Activated CD8-positive, alpha-beta T cell treated with anti-CD3 and anti-CD28 coated beads for 36 hours (primary cell): ENCODE measurements around the gene DCDC2C. TPM values are rescaled to one million over a fixed set of nuclear protein-coding genes. Genes with fewer than 3 reads are reported as not detected.

ENCODE experiments used
- ATAC-seq: fragments of 200-7000 bp; cut with Tn5 transposase; one replicate; pipeline ENCODE4 v1.10.0; 2021; ENCODE audit warnings: mild to moderate bottlenecking, moderate library complexity
- CTCF ChIA-PET: fragments of 350-600 bp; sonication (Branson Sonifier 250); formaldehyde crosslinking; loops from one replicate; lab custom pipeline; 2021; ENCODE audit warnings: antibody characterized with exemption; lab: Charles Lee
- POLR2A ChIA-PET: fragments of 350-600 bp; sonication (Branson Sonifier 250); formaldehyde crosslinking; loops from one replicate; lab custom pipeline; 2021; ENCODE audit warnings: antibody characterized with exemption; lab: Charles Lee
- DNase-seq: peaks from one replicate; pipeline ENCODE4 v3.0.0-alpha.2; 2020
- H3K27ac Mint-ChIP-seq: one replicate; pipeline ENCODE4 v1.8.0; 2021; ENCODE audit warnings: mild to moderate bottlenecking, mixed read lengths
- H3K27me3 Mint-ChIP-seq: one replicate; pipeline ENCODE4 v1.8.0; 2021; ENCODE audit warnings: mixed read lengths
- H3K36me3 Mint-ChIP-seq: one replicate; pipeline ENCODE4 v1.8.0; 2021; ENCODE audit warnings: low read depth, mixed read lengths
- H3K4me1 Mint-ChIP-seq: one replicate; pipeline ENCODE4 v1.8.0; 2021; ENCODE audit warnings: low read depth, mixed read lengths
- H3K4me3 Mint-ChIP-seq: one replicate; pipeline ENCODE4 v1.8.0; 2021; ENCODE audit warnings: mild to moderate bottlenecking, moderate library complexity, mixed read lengths
- H3K9me3 Mint-ChIP-seq: one replicate; pipeline ENCODE4 v1.8.0; 2021; ENCODE audit warnings: mixed read lengths
- CTCF ChIP-seq: fragments of 200-600 bp; IDR thresholded peaks from one replicate; pipeline ENCODE4 v1.8.0; 2022; ENCODE audit warnings: antibody characterized with exemption, mild to moderate bottlenecking
- intact Hi-C: fragments of 100-400 bp; cut with micrococcal nuclease; formaldehyde crosslinking; loops from one replicate; pipeline ENCODE4 v1.10.0; 2022
- total RNA-seq, 2 experiments: library from RNA; stranded (reverse); gene quantifications; one replicate each; pipeline ENCODE4 v1.2.3, GENCODE V29; 2021

DCDC2C gene
- total RNA-seq, 2 experiments from 2014 or later = not detected

- no peak for TF ChIP-seq CTCF
- peaks cover 5% of the 10 kb centered on the region for H3K27me3 Mint-ChIP-seq
These were observed 42.5 kb downstream of the DCDC2C start for GRCh38 chr2:3745920-3746319.

GRCh38 chr2:3747032-3747654 lies 43.8 kb downstream of the DCDC2C start:
- TF ChIP-seq CTCF = no peak
- Mint-ChIP-seq H3K27me3 (peaks cover 9% of the 10 kb centered on the region), H3K4me1 (no peaks in the 10 kb centered on the region), H3K9me3 (no peaks in the 10 kb centered on the region), H3K36me3 (no peaks in the 10 kb centered on the region), H3K27ac (no peak overlapping the region), H3K4me3 (no peak overlapping the region)
- ATAC-seq (no peak), DNase-seq (no peak)
- intact Hi-C loops = no loop called here
- ChIA-PET POLR2A (no interaction called here), CTCF (no interaction called here)

More at GRCh38 chr2:3745920-3746319, 42.5 kb downstream of the DCDC2C start:
- DNase-seq (no peak), ATAC-seq (no peak)
- Mint-ChIP-seq H3K27ac (no peak overlapping the region), H3K36me3 (no peaks in the 10 kb centered on the region), H3K9me3 (no peaks in the 10 kb centered on the region), H3K4me3 (no peak overlapping the region), H3K4me1 (no peaks in the 10 kb centered on the region)
- intact Hi-C loops = no loop called here
- POLR2A ChIA-PET = interaction anchor here (0.6 kb wide), 1 partner anchor 919 kb away, joined by 3 read pairs; no protein-coding TSS in a partner anchor
- CTCF ChIA-PET = interaction anchor here (1.5 kb wide), 1 partner anchor 35 kb away, joined by 4 read pairs; no protein-coding TSS in a partner anchor

GRCh38 chr2:3747826-3748225 lies 44.5 kb downstream of the DCDC2C start:
- Mint-ChIP-seq H3K4me1 (no peaks in the 10 kb centered on the region), H3K9me3 (no peaks in the 10 kb centered on the region), H3K4me3 (no peak overlapping the region), H3K36me3 (no peaks in the 10 kb centered on the region), H3K27ac (no peak overlapping the region), H3K27me3 (peaks cover 7% of the 10 kb centered on the region)
- no peak for ATAC-seq
- TF ChIP-seq CTCF = no peak
- DNase-seq = no peak
- ChIA-PET CTCF (no interaction called here), POLR2A (no interaction called here)
- intact Hi-C loops = no loop called here

DNA sequence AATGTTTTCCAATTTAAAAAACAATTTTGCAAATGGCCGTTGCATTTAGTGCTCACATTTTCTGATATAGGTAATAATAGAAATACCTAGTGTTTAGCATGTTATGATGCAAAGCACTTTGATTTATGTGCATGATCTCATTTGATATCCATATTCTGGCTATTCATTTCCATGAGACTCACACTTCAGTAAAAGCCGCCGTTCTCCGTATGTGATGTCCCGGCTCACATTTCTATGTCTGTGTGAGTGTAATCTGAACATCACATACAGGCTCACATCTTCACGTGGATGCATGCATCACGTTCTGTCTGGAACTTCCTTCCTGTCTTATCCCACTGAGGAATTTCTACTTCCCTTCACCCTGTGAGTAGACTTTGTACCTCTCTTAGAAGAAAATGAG lies 45.8 kb downstream of the DCDC2C start:
- ATAC-seq (no peak), DNase-seq (no peak)
- Mint-ChIP-seq H3K9me3 (no peaks in the 10 kb centered on the region), H3K4me3 (no peak overlapping the region), H3K4me1 (no peaks in the 10 kb centered on the region), H3K27me3 (peaks cover 7% of the 10 kb centered on the region), H3K27ac (no peak overlapping the region), H3K36me3 (no peaks in the 10 kb centered on the region)
- intact Hi-C loops = no loop called here
- TF ChIP-seq CTCF = no peak
- POLR2A ChIA-PET = interaction anchor here (0.8 kb wide), 1 partner anchor 28 kb away, joined by 3 read pairs; no protein-coding TSS in a partner anchor
- CTCF ChIA-PET = no interaction called here

DNA sequence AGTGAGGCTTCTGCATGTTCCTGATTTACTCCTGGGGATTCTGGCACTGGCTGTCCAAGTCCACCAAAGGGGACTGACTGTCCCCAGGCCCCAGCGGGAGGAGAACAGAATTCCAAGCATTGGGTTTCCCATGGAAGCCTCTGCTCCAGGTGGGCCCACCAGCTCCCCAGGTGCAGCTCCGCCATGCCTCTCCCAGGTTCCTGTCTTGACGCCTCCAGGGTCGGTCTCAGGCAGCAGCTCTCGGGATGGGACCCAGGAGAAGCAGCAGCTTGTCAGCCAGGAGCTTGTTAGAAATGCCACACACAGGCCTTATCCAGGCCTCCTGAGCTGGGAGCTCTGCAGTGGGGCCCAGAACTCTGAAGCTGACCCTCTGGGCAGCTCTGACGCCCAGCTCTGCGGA lies 47.9 kb downstream of the DCDC2C start:
- TF ChIP-seq CTCF = no peak
- peaks cover 7% of the 10 kb centered on the region for H3K27me3 Mint-ChIP-seq
- H3K27ac Mint-ChIP-seq = no peak overlapping the region
- no peaks in the 10 kb centered on the region for H3K9me3 Mint-ChIP-seq
- intact Hi-C loops = no loop called here
- ChIA-PET CTCF (interaction anchor here (0.6 to 1.4 kb wide), 2 partner anchors 23 to 57 kb away, joined by 3 read pairs; no protein-coding TSS in a partner anchor), POLR2A (no interaction called here)
- H3K4me3 Mint-ChIP-seq = no peak overlapping the region
- no peaks in the 10 kb centered on the region for H3K36me3 Mint-ChIP-seq
- ATAC-seq (no peak), DNase-seq (no peak)
- H3K4me1 Mint-ChIP-seq = no peaks in the 10 kb centered on the region
